A673 (cell line): ENCODE results near the gene HSD17B2.

Source experiments
- EZH2 ChIP-seq: fragments of 200-600 bp; sonication (generic); IDR thresholded peaks from 2 replicates; pipeline ENCODE4 v1.6.1; 2017; ENCODE audit warnings: borderline replicate concordance, low read depth, mild to moderate bottlenecking, mixed read lengths, antibody characterized with exemption, low read length; ENCODE audit not compliant: poor library complexity, severe bottlenecking
- TF ChIP-seq, protein P1 (sequence below): fragments of 300-800, 200-600 bp; sonication (generic); conservative IDR thresholded peaks from 2 replicates; pipeline ENCODE4 v1.5.1; 2017; ENCODE audit warnings: low read depth, mild to moderate bottlenecking, antibody characterized with exemption, low read length, moderate library complexity, mixed read lengths

DNA sequence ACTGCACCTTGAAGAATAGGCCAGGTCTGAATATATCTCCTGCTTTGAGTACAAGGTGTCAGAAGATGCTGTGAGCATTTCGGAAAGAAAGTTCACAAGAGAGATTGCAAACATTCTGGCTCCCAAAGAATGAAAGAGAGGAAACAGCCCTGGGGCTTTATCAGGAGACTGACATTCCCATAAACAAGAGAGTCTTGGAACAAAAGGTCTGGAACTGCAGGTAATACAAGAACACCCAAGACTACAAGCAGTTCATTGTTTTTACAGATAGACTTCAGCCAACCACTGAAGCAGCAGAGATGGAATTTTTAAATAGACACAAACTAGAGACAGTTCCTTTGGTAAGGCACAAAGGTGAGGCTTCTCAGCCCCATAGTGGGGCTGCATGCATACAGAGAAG is 14.4 kb downstream of the HSD17B2 start:
- TF ChIP-seq, protein P1, sequence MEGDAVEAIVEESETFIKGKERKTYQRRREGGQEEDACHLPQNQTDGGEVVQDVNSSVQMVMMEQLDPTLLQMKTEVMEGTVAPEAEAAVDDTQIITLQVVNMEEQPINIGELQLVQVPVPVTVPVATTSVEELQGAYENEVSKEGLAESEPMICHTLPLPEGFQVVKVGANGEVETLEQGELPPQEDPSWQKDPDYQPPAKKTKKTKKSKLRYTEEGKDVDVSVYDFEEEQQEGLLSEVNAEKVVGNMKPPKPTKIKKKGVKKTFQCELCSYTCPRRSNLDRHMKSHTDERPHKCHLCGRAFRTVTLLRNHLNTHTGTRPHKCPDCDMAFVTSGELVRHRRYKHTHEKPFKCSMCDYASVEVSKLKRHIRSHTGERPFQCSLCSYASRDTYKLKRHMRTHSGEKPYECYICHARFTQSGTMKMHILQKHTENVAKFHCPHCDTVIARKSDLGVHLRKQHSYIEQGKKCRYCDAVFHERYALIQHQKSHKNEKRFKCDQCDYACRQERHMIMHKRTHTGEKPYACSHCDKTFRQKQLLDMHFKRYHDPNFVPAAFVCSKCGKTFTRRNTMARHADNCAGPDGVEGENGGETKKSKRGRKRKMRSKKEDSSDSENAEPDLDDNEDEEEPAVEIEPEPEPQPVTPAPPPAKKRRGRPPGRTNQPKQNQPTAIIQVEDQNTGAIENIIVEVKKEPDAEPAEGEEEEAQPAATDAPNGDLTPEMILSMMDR = no peak
- no peak for TF ChIP-seq EZH2
